Measurements from ENCODE around the gene STK32B. TPM values are rescaled to one million over a fixed set of nuclear protein-coding genes. Genes with fewer than 3 reads are reported as not detected.

Gene STK32B
- total RNA-seq, 1 experiment from 2014 or later, result 11.6 TPM

DNA sequence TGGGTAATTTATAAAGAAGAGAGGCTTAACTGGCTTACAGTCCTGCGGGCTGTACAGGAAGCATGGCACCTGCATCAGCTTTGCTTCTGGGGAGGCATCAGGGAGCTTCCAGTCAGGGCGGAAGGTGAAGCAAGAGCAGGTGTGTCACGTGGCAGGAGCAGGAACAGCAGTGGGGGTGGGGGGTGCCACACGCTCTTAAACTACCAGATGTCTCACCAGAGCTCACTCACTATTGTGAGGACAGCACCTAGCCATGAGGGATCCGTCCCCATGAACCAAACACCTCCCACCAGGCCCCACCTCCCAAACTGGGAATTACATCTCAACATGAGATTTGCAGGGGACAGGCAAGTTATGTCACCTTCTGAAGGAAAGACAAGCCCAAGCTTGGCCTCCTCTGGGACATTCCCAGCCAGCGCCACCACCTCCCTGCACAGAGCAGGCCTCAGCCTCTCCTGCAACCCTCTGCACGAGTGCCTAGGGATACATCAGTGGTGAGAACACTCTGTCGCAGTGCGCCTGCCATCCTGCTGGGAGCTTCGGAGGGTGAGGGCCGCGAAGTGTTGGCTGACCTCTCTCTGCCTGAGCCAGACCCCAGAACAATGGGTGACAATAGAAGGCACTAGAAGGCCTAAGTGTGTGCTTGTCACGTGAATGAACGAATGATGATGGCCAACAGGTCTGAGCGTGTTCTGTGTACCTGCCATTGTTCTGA lies 412.8 kb downstream of the STK32B start:
- in situ Hi-C loops (cut with HindIII; ENCODE audit: low pct_unique_long_range_greater_than_20kb, low sequenced_read_pairs) (no loop called here), intact Hi-C loops (cut with micrococcal nuclease; ENCODE audit: unreplicated experiment) (no loop called here)
- Histone ChIP-seq H3K4me3 (ENCODE audit: low read depth in 2 of 2, low read length in 2 of 2) (no peak overlapping the region), H3K27me3 (ENCODE audit: control insufficient read depth, insufficient read depth, low read length) (no peaks in the 10 kb centered on the region), H3K27ac (ENCODE audit: low read length) (no peak overlapping the region), H3K4me1 (ENCODE audit: control insufficient read depth, insufficient read depth, low read length) (no peaks in the 10 kb centered on the region), H3K9me3 (ENCODE audit: control insufficient read depth, insufficient read depth, low read depth, low read length) (no peaks in the 10 kb centered on the region), H3K36me3 (ENCODE audit: control insufficient read depth, insufficient read depth, low read length) (no peaks in the 10 kb centered on the region)
- POLR2A ChIA-PET, result no interaction called here
- TF ChIP-seq TCF7L2 (IDR thresholded peaks at IDR 0.05; ENCODE audit: low read depth, low read length), result no peak
- no peak for TF ChIP-seq POLR2AphosphoS5 (IDR thresholded peaks at IDR 0.05; ENCODE audit: low read depth, low read length)
- TF ChIP-seq, protein P1, sequence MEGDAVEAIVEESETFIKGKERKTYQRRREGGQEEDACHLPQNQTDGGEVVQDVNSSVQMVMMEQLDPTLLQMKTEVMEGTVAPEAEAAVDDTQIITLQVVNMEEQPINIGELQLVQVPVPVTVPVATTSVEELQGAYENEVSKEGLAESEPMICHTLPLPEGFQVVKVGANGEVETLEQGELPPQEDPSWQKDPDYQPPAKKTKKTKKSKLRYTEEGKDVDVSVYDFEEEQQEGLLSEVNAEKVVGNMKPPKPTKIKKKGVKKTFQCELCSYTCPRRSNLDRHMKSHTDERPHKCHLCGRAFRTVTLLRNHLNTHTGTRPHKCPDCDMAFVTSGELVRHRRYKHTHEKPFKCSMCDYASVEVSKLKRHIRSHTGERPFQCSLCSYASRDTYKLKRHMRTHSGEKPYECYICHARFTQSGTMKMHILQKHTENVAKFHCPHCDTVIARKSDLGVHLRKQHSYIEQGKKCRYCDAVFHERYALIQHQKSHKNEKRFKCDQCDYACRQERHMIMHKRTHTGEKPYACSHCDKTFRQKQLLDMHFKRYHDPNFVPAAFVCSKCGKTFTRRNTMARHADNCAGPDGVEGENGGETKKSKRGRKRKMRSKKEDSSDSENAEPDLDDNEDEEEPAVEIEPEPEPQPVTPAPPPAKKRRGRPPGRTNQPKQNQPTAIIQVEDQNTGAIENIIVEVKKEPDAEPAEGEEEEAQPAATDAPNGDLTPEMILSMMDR (IDR thresholded peaks at IDR 0.05), result no peak
- TF ChIP-seq SIN3A (IDR thresholded peaks at IDR 0.05; ENCODE audit: borderline replicate concordance, insufficient read depth, low read depth, low read length), result no peak
- TF ChIP-seq, protein P2, sequence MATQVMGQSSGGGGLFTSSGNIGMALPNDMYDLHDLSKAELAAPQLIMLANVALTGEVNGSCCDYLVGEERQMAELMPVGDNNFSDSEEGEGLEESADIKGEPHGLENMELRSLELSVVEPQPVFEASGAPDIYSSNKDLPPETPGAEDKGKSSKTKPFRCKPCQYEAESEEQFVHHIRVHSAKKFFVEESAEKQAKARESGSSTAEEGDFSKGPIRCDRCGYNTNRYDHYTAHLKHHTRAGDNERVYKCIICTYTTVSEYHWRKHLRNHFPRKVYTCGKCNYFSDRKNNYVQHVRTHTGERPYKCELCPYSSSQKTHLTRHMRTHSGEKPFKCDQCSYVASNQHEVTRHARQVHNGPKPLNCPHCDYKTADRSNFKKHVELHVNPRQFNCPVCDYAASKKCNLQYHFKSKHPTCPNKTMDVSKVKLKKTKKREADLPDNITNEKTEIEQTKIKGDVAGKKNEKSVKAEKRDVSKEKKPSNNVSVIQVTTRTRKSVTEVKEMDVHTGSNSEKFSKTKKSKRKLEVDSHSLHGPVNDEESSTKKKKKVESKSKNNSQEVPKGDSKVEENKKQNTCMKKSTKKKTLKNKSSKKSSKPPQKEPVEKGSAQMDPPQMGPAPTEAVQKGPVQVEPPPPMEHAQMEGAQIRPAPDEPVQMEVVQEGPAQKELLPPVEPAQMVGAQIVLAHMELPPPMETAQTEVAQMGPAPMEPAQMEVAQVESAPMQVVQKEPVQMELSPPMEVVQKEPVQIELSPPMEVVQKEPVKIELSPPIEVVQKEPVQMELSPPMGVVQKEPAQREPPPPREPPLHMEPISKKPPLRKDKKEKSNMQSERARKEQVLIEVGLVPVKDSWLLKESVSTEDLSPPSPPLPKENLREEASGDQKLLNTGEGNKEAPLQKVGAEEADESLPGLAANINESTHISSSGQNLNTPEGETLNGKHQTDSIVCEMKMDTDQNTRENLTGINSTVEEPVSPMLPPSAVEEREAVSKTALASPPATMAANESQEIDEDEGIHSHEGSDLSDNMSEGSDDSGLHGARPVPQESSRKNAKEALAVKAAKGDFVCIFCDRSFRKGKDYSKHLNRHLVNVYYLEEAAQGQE (IDR thresholded peaks at IDR 0.05; ENCODE audit: insufficient read depth in 1 of 2, low read depth in 2 of 2, low read length in 1 of 2), result no peak
- ATAC-seq, result no peak
- DNase-seq (ENCODE audit: low read depth, low spot score), result no peak
- CTCF ChIA-PET, result no interaction called here
- no TSS peak for BruUV-seq (replicated peaks)

DNA sequence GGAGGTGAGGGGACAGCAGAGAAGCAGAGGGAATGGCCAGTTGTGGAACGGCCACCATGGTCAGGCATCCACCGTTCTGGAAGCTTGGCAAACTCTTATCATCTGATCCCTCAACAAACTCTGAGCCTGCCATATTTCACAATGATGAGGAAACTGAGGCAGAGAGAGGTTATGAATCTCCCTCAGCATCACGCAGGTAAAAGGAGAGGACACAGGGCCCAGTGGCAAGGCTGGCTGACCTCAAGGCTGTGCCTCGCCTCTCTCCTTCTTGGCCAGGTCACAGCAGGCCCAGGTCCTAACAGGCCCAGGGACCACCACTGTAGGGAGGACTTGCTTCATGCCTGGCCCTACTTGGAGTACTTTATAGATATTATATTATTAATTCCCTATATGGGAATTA lies 414.2 kb downstream of the STK32B start:
- TF ChIP-seq, protein P1 (IDR thresholded peaks at IDR 0.05), result no peak
- TF ChIP-seq TCF7L2 (IDR thresholded peaks at IDR 0.05; ENCODE audit: low read depth, low read length), result no peak
- no peak for TF ChIP-seq SIN3A (IDR thresholded peaks at IDR 0.05; ENCODE audit: borderline replicate concordance, insufficient read depth, low read depth, low read length)
- TF ChIP-seq POLR2AphosphoS5 (IDR thresholded peaks at IDR 0.05; ENCODE audit: low read depth, low read length), result no peak
- TF ChIP-seq, protein P2 (IDR thresholded peaks at IDR 0.05; ENCODE audit: insufficient read depth in 1 of 2, low read depth in 2 of 2, low read length in 1 of 2), result no peak
- Histone ChIP-seq H3K9me3 (ENCODE audit: control insufficient read depth, insufficient read depth, low read depth, low read length) (no peaks in the 10 kb centered on the region), H3K4me1 (ENCODE audit: control insufficient read depth, insufficient read depth, low read length) (no peaks in the 10 kb centered on the region), H3K4me3 (ENCODE audit: low read depth in 2 of 2, low read length in 2 of 2) (no peak overlapping the region), H3K27ac (ENCODE audit: low read length) (no peak overlapping the region), H3K27me3 (ENCODE audit: control insufficient read depth, insufficient read depth, low read length) (no peaks in the 10 kb centered on the region), H3K36me3 (ENCODE audit: control insufficient read depth, insufficient read depth, low read length) (no peaks in the 10 kb centered on the region)
- ChIA-PET POLR2A (no interaction called here), CTCF (no interaction called here)
- in situ Hi-C loops (cut with HindIII; ENCODE audit: low pct_unique_long_range_greater_than_20kb, low sequenced_read_pairs) (no loop called here), intact Hi-C loops (cut with micrococcal nuclease; ENCODE audit: unreplicated experiment) (no loop called here)
- BruUV-seq (replicated peaks), result no TSS peak
- no peak for ATAC-seq
- no peak for DNase-seq (ENCODE audit: low read depth, low spot score)

All from Panc1 (cell line).